NCI-H2107 treated with DMSO at 0.1 percent for 48 hours (cell line): ENCODE data around the gene CDKL2.
"Not testable (repeated sequence)": the region's sequence is repeated elsewhere in the genome, so short reads cannot be mapped to it uniquely, and the experiment has no call there.

Source experiments
- DNase-seq: peaks from one replicate; lab custom pipeline; 2025; ENCODE audit not compliant: unreplicated experiment; lab: John Stamatoyannopoulos, UW

Gene CDKL2

GRCh38 chr4:75630174-75630936 is at the start of gene CDKL2:
CDKL2 (minus strand) TSS chr4:75630528; CDS start chr4:75625988, 4,540 bp downstream.
- peak; percentile 59 for DNase-seq

GRCh38 chr4:75678965-75679364 is 48.6 kb upstream of the CDKL2 start:
- no peak for DNase-seq

- no peak for DNase-seq
Observed at GRCh38 chr4:75678473-75678872, 48.1 kb upstream of the CDKL2 start.

GRCh38 chr4:75675004-75675531 is 44.7 kb upstream of the CDKL2 start:
- no peak for DNase-seq

GRCh38 chr4:75673959-75674328 is 43.6 kb upstream of the CDKL2 start:
- DNase-seq: no peak

- DNase-seq: peak; percentile 76
Observed at GRCh38 chr4:75673027-75673958, 43.0 kb upstream of the CDKL2 start, which contains the start of gene G3BP2. G3BP2 (minus strand) TSS chr4:75673411; CDS start chr4:75662025, 11,386 bp downstream.

- peak; percentile 21 for DNase-seq
Observed at GRCh38 chr4:75672461-75673026, 42.2 kb upstream of the CDKL2 start.

GRCh38 chr4:75671802-75672421 is 41.6 kb upstream of the CDKL2 start:
- DNase-seq: no peak

GRCh38 chr4:75668596-75668995 is 38.3 kb upstream of the CDKL2 start:
- DNase-seq: no peak

GRCh38 chr4:75667636-75668035 is 37.3 kb upstream of the CDKL2 start:
- not testable (repeated sequence) for DNase-seq

GRCh38 chr4:75666299-75666698 is 36.0 kb upstream of the CDKL2 start:
- no peak for DNase-seq

GRCh38 chr4:75664604-75665003 is 34.3 kb upstream of the CDKL2 start:
- not testable (repeated sequence) for DNase-seq

GRCh38 chr4:75662626-75663025 is 32.3 kb upstream of the CDKL2 start:
- DNase-seq: no peak

GRCh38 chr4:75660491-75660890 is 30.2 kb upstream of the CDKL2 start:
- DNase-seq: no peak

GRCh38 chr4:75659512-75660031 is 29.2 kb upstream of the CDKL2 start:
- DNase-seq: no peak

GRCh38 chr4:75658876-75659275 is 28.5 kb upstream of the CDKL2 start:
- no peak for DNase-seq

GRCh38 chr4:75655562-75655961 is 25.2 kb upstream of the CDKL2 start:
- no peak for DNase-seq

- DNase-seq: no peak
Observed at GRCh38 chr4:75654905-75655304, 24.6 kb upstream of the CDKL2 start.

GRCh38 chr4:75653845-75654503 is 23.6 kb upstream of the CDKL2 start:
- no peak for DNase-seq

GRCh38 chr4:75644095-75644494 is 13.8 kb upstream of the CDKL2 start:
- no peak for DNase-seq
